NCI-H1436 (cell line): Measurements from ENCODE around the gene MOXD1.

Experiments
- DNase-seq: peaks from one replicate; lab custom pipeline; 2025; lab: John Stamatoyannopoulos, UW

Gene MOXD1

DNA sequence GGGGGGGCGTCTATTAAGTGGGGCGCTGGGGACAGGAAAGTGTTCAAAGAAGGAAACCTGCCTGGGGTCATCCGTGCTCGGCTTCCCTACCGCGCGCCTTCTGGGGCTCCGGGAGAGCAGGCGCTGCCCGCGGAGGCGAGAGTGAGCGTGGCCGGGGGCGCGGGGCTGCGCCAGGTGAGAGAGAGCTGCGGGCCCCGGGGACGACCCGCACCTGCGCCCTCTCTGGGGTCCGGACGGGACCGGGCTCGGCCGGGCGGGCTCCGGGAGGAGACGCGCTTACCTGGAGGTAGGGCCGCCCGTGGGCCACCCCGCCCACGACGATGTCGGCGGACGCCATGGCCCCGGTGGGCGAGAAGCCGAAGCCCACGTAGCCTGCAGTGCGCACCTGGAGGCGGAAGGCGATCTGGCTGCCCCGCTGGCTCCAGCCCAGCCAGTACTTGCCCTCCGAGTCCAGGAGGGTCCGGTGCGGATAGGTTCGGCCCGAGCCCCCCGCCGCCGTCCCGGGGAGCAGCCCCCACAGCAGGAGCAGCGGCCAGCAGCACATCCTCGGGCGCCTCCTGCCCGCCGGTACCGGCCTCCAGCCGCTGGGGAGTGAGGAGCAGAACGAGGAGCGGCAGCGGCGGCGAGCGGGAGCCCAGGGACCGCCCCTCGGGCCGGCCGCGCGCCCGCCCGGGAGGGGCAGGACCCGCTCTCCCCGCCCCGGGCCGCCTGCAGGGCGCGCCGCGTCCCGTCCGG is at the start of gene MOXD1:
Gene MOXD1, minus strand, starts transcription at position 593 of the 735 bp plus-strand sequence. Its CDS starts 49 bp downstream, at position 544.
- no peak for DNase-seq

GRCh38 chr6:132446855-132447241 is 45.6 kb upstream of the MOXD1 start:
- no peak for DNase-seq

DNA sequence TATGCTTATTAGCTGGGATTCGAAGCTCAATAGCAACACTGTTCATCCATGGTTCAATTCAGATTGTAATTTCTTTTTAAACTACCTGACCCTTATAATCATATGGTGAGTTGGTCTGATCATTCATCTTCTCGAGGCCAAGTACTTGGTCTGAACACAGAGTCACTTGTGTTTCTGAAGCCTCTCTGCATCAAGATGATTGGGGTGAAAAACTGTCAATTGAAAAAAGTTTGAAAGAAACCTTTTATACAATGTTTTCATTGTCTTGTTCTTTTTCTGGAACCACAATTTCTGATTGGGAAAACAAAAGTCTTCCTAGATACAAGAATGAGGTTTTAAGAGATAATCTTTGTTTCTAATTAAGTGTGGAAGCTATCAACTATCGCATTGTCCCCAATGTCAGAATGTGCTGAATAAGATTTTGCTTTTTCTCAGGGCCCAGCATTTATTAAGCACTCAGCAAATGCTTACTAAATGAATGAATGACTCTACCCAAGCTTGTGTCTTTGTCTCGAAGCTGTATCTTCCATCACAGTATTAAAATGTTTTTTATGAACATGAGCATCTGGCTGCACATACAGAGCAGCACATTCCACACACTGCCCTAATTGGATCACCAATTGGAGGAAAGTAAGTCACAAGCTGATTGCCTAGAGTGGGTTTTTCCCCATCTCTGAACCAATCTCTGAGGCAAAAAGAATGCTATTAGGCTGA is 45.0 kb upstream of the MOXD1 start:
- DNase-seq: no peak

GRCh38 chr6:132445201-132445951 is 44.1 kb upstream of the MOXD1 start:
- DNase-seq: no peak

- DNase-seq: no peak
Observed at GRCh38 chr6:132443206-132443605, 41.9 kb upstream of the MOXD1 start.

- DNase-seq: no peak
Observed at GRCh38 chr6:132430110-132430509, 28.8 kb upstream of the MOXD1 start.

DNA sequence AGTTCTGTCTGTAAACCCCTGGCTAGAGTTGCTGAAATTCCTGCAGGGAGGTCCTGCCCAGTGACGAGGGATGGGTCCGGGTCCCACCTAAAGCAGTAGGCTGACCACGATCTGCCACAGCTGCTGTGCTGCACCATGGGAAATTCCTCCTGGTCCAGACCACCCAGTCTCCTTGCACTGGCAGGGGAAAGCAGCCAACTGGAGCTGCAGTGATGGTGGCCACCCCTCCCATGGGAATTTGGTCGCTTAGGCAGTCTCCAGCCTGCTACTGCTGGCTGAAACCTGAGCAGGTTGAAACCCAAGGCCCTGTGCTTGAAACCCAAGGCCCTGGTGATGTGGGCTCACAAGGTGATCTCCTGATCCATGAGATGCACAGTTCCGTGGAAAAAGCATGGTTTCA is 23.9 kb upstream of the MOXD1 start:
- DNase-seq: no peak

DNA sequence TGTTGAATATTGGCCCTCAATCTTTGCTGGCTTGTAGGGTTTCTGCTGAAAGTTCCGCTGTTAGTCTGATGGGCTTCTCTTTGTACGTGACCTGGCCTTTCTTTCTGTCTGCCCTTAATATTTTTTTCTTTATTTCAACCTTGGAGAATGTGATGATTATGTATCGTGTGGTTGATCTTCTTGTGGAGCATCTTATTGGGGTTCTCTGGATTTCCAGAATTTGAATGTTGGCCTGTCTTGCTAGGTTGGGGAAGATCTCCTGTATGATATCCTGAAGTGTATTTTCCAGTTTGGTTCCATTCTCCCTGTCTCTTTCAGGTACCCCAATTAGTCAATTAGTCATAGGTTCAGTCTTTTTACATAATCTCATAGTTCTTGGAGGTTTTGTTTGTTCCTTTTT is 22.6 kb upstream of the MOXD1 start:
- no peak for DNase-seq

DNA sequence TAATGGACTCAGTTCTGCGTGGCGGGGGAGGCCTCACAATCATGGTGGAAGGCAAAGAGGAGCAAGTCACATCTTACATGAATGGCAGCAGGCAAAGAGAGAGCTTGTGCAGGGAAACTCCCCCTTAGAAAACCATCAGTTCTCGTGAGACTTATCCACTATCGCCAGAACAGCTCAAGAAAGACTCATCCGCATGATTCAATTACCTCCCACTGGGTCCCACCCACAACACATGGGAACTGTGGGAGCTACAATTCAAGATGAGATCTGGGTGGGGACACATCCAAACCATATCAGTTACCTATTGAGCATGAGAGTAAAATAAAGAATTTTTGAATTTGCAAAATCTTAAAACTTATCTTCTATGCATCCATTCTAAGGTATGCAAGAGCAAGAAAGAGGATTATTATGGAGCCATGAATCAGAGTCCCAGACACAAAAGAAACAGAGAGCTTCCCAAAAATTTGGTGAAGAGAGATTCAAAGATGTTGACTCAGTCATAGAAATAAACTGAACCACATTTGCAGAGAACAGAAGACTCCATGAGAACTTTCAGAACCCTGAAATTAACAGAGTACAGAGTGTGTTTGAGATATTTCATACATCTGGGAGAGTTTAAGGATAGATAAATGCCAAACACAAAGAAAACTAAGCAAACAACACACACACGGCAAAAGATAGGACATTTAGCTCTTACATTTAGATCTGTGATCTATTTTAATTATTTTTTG is 17.1 kb upstream of the MOXD1 start:
- DNase-seq: no peak

DNA sequence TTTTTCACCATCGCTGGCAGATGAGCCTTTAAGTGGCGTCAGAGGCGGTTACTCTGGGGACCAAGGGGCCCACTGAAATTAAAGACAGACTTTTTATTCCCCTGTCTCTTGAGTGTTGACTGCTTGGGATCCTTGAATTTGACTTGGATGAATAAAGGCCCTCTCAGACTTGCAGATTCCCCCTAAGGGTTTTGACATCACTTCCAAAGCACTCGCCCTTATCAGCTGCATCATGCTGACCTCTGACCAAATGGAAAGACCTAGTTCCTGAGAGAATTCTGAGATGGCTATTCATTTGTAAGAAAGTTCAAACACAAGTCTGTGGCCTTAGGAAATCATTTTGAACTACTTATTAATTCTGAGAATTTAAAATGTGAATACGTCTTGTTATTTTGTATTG is 13.5 kb upstream of the MOXD1 start:
- DNase-seq: no peak

DNA sequence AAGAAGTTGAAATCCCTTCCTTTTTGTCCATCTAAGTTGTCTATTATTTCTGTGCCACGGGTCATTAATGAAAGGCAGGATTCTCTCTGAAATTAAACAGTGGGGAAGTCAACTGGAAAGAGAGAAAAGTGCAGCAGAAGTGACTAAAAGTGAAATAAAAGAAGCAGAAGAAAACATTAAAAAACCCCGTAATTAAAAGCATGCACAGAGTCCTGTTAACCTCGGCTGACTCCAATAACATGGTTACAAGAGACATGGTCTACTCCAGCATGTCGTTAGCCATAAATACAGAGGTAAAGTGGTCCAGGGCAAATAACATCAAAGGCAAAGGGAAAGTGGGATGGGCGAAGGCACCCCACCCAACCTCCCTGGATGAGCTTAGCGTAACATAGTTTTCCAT is 13.0 kb upstream of the MOXD1 start:
- no peak for DNase-seq

DNA sequence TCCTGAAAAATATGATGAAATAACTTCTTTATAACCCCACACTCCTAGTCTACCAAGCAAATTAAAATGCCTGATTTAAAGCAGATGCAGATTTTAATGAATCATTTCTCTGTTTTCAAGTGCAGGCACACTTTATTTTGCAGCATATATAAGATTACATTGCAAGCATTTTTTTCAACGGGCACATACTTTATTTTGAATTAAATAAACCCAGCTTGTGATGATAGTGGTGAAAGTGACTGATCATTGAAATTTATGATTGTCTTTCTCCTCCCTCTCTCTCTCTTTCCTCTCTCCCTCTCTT is 12.2 kb upstream of the MOXD1 start:
- DNase-seq: no peak

GRCh38 chr6:132412656-132413498 is 11.6 kb upstream of the MOXD1 start:
- DNase-seq: no peak

- no peak for DNase-seq
Observed at GRCh38 chr6:132411296-132411695, 10.0 kb upstream of the MOXD1 start.

DNA sequence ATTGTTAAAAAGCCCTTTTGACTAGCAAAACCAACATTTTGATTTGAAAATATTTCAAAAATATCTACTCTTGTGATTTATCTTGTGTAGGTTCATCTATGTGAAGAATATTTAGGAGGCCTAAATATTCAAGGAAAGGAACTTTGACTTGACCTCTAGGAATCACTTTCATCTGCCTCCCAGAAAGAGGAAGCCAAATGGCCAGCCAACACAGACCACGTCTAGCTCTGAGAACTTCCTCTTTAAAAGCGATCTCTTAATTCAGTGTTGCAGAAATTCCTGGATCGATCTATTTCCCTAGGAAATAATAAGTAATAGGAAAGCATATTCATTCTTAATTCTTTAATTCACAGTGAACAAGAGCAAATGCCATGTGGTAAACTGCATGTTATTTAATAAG is 9.6 kb upstream of the MOXD1 start:
- DNase-seq: no peak

DNA sequence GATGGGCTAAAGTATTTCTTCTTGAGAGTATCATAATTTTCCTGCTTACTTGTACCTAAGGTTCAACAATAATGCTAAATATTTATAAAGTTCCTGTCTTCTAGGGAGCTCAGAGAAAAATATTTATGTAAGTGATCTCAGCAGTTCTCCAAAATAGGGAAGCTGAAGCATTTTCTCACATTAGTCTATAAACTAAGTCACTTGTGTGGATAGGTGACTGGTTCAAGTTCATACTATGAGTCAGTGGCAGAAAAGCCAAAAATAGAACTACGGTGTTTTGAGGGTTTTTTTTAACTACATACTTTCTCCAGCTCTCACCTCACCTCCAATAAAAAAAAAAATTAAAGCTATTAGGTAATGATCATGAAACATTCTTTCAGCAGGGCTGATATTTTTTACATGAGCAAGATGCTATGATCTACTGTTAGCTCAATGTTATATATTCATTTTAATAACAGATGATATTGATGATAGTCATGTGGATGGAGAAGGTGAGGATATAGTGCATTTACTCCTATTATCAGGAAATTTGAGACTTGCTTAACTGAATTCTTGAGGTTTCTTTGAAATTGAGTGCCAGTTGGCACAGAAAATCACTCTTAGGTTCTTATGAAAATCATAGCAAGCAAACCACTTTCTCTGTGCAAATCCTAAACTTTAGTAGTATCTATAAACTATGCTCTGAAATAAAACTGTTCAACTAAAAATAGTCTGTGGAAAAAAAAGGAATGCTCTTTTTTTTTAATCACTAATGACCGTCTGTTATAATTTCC is 4.1 kb upstream of the MOXD1 start:
- DNase-seq: no peak

- no peak for DNase-seq
Observed at GRCh38 chr6:132404736-132405135, 3.5 kb upstream of the MOXD1 start.

GRCh38 chr6:132404330-132404729 is 3.1 kb upstream of the MOXD1 start:
- DNase-seq: no peak

DNA sequence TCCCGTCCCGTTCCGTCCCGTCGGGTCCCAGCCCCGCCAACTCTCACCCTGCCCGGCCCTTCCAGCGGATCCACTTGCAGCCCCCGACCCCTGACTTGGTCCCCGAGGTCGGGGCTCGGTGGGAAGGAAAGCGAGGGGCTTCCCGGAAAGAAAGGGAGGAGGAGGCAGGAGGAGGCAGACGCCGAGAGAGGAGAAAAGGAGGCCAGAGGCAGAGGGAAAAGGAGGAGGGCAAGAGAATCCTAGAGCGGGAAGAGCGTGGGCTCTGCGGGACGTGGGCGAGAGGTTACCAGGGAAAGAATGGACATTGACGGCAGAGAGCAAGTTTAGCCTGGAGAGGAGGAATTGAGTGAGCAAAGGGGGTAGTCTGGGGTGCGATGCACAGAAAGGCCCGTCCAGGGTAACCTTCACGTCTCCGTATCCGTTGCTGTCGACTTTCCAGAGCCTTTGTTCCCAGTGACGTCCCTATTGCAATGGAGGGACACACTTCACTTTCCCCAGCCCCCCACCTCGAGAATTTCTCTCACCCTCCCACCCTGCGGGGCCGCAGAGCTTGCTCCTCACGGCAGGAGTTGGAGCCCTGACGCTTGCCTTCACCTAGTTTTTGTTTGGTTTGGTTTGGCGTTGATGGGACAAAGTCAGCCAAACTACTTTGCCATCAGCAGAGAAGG is 477 bp upstream of the MOXD1 start:
- no peak for DNase-seq

- no peak for DNase-seq
Observed at GRCh38 chr6:132400555-132400882, 756 bp downstream of the MOXD1 start.
